HG03045 (cell line): ENCODE measurements around the gene TEX13B.

ENCODE experiments used
- ATAC-seq: cut with Tn5 transposase; IDR thresholded peaks from one replicate; pipeline ENCODE4 v1.9.1; 2021; ENCODE audit warnings: mild to moderate bottlenecking, moderate library complexity; ENCODE audit not compliant: unreplicated experiment

The TEX13B gene

DNA sequence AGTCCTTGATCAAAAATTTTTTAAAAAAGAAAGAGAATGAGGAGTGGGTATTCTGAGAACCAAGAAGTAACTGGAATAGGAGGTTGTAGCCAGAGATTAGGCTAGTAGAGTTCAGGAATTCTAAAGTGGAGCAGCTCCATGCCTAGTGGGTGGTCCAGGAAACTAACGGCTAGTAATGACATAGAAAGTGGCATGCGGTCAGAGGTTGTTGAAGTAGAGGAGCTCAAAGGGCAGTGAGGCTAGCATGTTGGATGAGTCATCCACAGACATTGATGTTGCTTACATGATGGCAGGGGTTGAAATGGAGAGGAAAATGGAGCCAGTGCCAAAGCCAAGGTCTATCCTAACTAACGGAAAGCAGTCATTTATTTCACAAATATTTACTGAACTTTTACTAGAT, 42.1 kb downstream of the TEX13B start:
- ATAC-seq, result no peak

- ATAC-seq, result no peak
Observed at GRCh38 chrX:107936434-107936730, 45.8 kb downstream of the TEX13B start.

- no peak for ATAC-seq
Observed at GRCh38 chrX:107935664-107936433, 46.3 kb downstream of the TEX13B start.

DNA sequence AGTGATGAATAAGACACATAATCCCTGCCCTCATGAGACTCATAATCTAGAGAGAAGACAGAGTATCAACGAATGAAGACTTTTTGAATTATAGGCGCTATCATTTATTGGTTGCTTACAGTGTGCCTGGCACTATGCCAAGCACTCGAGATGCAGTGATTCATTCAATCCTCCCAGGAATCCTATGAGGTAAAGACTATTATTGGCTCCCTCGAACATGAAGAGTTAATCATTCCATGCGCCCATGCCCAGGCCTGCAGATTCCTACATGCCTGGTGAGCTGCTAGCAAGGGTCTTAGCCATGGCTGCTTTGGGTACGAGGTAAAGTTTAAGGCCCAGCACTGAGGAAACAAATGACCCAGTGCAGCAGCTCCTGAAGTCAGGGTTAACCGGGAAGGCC, 47.0 kb downstream of the TEX13B start:
- ATAC-seq, result no peak

GRCh38 chrX:107934262-107934661, 47.9 kb downstream of the TEX13B start:
- ATAC-seq, result no peak
